Activated T-cell treated with anti-CD3 and anti-CD28 coated beads for 24 hours (primary cell): ENCODE measurements around the gene NRXN3.

ENCODE experiments used
- DNase-seq: peaks from one replicate; pipeline ENCODE4 v3.0.0-alpha.2; 2020; ENCODE audit warnings: low read depth

The NRXN3 gene

DNA sequence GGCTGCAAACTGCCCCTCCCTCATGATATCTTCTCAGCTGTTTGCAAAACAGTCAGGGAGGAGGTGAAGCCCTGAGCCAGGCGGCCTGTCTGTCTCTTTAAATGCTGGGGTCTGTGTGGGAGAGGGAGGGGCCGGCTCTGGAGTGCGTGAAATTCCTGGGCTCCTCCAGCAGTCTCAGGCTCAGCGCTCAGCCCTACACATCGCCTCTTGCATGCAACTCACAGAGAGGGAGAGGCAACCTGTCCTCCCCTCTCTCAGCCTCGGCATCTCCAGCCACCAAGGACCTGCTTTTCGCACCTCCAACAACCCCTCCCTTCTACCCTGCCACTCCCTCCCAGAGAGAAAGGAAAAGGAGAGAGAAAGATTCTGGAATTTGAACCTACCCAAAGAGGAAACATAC, at the start of gene NRXN3:
TSS of gene NRXN3 (plus strand) at position 171 of the 400 bp plus-strand sequence. CDS start 72,721 bp downstream, outside the sequence.
- no peak for DNase-seq

DNA sequence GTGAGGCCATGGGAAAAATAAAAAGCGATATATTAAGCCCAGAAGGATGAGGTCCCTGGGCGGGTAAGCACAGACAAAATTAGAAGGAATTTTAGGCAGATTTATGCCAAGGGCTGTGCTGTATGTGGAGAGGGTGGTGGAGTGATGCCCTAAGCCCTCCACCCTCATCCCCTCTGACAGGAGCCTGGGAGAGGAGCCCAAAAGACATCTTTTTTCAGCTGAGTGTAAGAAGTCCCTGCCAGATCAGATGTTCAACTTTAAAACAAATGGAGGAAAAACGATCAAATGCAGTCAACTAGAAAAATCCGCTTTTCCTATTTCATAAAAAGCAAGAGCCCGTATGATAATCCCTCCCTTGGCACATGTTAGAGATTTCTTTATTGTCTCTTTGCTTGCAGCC, 47.7 kb upstream of the NRXN3 start:
- no peak for DNase-seq

DNA sequence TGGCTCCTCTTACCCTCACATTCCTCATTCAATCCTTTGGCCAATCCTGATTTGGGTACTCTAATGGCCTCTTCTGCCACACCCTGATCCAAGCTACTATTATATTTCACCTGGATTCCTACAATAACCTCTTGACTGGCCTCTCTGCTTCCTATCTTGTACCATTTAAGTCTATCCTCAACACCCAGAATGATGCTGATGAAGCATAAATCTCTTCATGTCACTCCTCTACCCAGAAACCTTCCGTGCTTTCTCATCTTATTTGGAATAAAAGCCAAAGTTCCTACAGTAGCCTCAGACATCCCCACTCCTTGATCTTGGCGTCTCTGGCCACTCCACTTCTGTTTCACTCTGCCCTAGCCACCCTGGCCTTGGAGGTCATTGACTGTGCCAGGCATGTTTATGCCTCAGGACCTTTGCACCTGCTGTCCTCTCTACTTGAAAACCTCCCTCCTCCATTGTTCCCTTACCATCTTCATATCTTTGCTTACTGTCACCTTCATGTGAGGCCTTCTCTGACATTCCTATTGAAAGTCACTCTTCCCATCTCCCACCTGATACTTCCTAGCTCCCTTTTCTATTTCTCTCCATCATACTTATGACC, 46.4 kb upstream of the NRXN3 start:
- DNase-seq = no peak

DNA sequence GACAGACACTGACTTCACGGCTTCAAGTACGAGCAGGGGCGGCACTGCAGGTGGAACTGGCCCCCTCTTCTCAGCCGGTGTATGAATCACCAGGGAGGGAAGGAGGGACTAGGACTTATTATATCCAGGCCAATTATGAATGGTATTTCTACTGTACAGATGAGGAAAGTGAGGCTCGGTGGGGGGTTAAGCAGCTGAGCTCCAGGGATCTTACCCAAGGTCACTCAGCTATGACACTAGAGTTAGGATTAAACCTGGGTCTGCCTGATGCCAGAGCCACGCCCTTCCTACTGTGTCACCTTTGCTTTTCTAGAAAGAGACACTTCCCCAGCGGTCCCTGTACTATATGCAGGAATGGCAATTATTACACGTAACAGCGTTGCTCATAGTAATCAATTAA, 42.2 kb upstream of the NRXN3 start:
- DNase-seq = no peak

DNA sequence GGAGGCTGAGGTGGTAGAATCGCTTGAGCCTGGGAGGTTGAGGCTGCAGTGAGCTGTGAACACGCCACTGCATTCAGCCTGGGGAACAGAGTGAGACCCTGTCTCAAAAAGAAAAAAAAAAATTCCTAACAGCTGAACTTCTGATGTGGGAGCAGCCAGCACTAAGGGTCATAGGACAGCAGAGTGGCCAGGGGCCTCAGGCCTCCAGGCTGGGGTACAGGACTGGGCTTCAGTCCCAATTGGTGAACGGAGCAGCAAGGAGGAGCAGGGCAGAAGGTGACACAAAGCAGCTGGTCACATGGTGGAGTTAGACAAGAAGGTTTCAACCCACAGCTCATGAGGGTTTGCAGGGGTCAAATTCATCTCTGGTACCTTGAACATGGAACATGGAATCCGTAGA, 40.8 kb upstream of the NRXN3 start:
- DNase-seq = no peak

DNA sequence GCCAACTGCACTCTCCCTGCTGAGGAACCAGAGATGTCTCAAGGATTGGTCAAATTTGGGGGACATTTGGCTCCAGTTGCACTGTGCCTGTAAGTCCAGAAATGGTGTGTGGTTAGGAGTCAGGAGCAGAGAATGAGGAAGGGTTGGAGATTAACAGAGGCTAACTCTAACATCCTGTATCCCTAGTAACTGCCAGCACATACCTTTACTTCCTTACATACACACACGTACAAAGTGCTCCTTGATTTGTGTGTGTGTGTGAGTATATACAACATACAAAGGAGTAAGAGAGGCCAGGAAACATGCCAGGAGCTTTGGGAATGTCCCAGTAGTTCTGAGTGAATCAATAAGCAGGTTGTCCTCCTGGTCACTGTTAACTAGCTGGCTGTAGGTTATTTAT, 39.8 kb upstream of the NRXN3 start:
- no peak for DNase-seq

DNA sequence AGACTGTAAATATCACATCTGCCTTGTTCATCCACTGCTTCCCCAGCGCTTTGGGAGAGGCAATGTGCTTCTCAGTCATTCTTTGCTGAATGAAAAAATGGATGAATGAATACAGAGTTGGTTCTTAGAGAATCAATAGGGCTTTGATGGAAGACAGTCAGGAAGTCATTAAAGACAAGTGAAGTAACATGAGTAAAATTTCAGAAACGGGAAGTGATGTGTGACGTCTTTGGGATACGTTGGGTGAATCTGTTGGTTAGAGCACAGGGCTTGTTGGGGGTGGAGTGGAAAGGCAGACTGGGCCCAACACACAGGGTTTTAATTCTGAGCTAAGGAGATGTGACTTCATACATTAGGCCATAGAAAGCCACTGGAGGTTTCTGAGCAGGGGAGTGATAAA, 39.0 kb upstream of the NRXN3 start:
- no peak for DNase-seq

DNA sequence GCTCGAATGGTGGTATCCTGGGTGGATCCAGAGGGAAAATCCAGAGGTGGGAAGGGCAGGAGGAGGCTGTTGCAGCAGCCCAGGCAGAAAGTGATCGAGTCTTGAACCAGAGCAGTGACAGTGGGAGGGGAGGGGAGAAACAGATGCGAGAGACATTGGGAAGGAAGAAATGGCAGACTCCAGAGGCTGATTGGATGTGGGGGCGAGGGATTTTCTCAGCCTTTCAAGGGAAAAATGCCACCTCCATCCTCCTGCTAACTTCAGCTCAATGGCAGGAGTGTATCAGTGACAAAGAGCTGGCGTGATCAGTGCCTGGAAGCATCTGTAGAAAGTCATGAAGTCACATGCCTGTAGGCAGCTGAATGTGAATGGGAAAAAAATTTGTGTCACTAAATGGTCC, 38.6 kb upstream of the NRXN3 start:
- DNase-seq = no peak

DNA sequence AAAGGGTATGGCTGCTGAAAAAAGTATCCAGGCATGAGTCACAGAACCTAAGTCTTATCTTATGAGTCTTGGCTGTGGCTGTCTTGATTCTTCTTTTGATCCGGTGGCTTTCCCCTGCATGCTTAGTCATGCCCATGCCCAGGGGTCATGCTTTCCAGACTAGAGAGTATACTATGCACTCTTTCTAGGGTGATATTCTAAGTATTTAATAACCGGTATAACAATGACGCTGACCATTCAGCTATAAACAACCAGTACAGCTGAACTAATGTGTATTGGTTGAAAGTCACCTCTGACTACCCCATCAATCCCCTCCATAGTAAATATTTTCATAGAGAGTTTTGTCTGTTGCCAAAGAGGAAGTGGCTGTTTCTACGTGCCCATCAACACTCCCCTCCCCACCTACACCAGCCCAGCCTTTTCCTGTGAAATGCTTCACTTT, 34.7 kb upstream of the NRXN3 start:
- no peak for DNase-seq

DNA sequence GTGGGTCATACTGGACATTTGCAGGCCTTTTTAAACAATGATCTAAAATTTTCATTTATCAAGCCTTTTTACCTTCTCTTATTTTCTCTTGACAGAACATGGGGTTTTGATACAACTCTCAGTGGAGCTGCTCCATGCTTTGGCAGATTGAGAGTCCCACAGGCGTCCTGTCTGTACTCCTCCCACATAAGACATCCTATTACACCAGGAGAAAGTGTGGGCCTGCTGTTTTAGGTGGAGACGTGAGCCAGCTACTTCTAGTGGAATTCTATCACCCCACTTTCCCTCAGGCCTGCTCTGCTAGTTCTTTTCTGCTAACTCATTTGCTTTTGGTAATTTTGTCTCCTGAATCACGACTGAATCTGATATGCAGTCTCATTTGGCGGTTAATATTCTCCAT, 33.5 kb upstream of the NRXN3 start:
- DNase-seq = no peak

DNA sequence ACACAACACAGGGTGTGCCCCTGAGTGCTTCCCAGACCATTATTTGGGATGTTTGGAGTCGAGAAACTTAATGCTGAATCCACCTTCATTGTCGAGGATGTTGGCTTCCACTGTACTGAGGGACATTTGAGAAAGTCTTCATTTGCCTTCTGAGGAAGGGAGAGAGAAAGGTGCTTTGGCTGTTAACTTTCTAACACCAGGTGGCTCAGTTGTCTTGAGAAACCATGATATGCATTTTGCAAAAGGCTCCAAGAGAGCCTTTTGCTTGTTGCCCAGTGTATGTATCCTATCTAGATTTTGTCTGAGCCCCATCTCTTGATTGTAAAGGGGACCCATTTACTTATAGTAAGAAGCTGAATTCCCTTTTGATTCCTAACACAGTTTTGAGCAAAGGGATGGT, 28.6 kb upstream of the NRXN3 start:
- no peak for DNase-seq

DNA sequence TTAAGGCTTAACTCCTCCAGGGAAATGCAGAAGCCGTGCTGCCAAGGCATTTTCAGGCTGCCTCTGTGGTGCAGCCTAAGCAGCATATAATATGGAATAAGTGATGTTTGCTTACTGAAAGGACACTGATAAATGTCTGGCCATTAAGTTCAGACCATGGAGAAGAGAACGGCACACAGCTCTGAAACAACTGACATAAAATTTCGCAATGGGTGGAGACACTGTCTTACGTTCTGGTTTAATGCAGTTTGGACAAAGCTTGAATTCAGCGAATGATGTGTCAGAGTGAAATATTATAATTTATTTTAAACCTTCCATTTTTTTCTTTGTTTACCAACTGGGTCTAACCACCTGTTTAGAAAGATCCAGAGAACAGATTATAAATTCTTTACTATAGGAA, 27.2 kb upstream of the NRXN3 start:
- DNase-seq = no peak

DNA sequence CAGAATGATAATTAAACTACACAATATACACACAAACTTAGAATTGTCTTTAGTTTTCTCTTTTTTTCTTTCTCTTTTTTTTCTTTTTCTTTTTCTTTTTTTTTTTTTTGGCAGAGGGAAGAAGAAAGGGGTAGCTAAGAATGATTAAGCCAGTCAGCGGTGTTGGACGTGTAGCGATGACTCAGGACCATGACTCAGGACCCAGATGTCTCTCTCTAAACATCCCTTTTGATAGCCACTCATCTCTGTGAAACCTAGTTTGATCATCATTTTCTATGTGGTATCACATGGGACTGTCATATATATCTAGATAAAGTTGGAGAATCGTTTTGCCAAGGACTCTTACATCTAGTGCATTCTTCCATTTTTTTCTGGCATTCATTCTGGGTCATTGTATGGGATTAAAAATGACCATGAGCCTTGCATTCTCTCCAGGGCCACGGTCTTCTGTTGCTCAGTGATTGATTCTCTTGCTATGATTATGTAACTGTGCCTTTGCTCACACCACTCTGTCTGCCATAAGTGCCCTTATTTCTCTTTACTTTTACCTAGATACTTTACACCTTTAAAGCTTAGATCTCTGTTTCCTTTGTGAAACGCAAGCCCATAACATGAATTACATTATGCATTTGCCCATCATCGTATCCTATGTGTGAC, 26.6 kb upstream of the NRXN3 start:
- no peak for DNase-seq

DNA sequence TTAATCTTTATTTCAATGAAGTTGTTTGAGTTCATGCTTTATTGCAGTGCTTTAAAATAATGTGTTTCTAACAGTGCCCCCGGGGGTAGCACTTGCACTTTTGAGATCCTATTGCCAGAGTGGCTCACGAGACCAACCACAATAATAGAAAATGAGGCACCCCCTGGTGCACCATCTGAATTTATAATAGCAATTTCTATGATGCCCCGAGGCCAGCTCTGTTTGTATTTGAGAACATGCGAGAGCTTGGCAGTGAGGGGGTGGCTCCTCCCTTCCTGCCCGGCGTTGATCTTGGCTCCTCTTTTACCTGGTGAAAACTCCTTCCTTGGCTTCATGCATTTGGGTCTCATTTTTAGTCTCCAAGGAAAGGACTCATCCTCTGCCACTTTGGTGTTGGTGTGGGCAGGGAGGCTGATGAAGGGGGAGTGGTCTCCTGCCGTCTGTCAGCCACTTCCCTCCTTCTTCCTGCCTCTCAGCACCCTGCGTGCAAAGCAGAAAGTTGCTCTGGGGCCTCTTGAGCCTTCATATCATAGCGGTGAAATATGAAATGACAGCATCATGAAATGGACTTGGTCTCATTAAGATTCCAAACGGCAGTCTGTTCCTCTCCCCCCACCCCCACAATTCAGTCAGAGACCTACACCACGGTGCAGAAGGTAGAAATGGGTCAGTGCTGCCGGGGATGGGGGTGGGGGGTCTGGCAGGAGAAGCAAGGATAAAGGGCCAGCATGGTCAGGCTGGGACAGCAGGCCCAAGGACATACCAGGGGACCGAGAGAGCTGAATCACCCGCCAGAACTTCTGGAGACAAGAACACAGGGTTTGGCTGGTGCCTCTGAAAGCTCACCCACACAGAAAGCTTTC, 17.7 kb upstream of the NRXN3 start:
- no peak for DNase-seq

DNA sequence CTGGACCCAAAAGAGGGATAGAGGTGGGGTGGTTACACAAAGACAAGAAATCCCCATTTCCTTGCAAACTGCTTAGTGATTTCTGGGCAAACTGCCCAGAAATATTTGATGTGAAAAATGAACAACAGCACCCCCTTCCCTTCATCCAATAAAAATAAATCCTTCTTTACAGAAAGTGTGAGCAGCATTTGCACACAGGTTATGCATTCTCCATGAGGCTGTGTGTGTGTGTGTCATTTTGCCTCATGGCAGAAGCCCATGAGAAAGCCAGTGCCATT, 17.2 kb upstream of the NRXN3 start:
- DNase-seq = no peak

DNA sequence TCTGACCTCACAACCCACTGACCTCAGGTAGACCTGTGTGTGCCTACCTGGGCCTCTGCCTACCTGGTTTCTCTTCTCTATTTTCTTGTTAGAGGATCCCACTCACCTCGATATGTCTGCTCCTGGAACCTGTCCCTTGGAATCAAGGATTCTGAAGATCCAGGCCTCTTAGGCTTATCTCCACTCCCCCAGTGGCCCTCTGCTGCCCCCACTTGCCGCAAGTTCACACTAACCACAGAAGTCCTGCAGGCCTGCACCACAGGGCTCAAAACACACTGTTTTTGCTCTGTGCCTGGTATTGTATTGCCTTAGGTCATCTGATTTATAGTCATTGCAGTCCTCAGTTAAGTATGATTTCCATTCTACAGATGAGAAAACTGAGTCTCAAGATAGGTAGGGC, 15.3 kb upstream of the NRXN3 start:
- DNase-seq = no peak

DNA sequence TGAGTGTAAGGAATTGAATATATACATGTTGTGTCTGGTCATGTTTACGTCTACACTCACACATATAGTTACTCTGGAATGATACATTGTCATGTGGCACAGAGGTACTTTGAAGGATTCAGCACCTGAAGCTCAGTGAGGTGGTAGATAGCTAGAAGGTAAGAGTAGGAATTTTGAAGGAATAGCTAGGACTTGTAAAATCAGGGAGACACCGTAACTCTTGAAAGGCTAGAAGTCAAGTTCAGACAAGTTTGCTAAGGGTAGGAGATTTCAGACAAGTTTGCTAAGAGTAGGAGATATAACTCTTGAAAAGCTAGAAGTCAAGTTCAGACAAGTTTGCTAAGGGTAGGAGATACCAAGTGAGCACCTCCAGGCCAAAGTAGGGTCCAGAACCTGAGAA, 14.0 kb upstream of the NRXN3 start:
- no peak for DNase-seq

DNA sequence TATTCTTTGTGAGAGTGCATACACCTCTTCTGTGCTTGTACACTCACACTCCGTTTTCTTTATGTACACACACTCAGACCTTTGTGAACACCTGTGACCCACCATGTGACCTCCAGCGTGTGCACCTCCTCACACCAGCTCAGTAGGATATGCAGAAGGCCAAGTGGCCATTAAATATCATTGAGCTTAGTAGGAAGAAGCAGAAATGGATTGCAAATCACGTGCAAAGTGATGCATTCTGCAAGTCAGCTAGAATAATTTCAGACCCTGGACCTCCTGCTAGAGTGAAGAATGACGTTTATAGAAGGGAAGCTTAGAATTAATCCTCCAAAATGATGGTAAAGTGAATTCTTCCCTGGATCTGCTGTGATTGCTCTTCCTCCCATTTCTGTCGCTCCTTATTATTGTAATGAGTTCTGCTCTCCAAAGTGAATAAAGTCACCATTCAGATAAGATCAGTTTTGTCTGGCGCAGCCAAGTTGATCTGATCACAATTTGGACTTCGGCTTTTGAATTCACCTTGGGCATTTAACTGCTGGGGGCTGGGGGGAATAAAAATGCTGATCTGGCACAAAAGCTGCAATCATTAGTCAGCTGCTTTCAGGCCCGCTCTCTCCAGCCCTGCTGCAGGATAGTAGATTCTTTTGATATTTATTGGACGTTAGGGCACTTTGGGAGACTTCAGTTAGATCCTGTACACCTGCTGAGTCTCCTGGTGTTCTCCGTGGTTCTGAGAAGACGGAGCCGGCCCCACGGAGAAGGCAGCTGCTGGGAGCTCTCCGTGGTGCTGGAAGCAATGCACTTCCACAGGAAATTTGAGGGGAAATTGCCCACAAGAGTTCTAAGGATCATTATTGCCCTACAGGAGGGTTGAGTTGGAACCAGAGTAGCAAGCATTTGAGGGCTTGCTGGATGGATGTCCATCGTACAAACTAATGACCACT, 12.4 kb upstream of the NRXN3 start:
- no peak for DNase-seq

DNA sequence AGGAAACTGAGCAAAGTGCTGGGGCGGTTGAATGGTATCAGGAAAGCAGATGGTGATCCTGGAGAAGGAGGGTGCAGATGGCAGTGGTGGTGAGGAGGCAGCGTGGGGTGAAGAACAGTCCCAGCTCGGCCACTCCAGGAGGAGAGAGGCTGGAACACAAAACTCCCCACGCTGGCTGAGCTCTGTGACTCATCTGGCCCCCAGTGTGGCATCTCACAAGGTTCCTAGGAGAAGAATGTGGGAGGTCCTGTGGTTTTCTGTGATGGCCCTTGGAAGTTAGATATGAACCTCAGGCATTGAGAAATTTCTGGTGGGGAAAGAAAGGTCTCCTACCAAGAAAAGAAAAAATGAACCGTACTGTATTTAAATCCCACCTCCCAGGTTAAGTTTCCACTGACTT, 8.0 kb upstream of the NRXN3 start:
- DNase-seq = no peak

DNA sequence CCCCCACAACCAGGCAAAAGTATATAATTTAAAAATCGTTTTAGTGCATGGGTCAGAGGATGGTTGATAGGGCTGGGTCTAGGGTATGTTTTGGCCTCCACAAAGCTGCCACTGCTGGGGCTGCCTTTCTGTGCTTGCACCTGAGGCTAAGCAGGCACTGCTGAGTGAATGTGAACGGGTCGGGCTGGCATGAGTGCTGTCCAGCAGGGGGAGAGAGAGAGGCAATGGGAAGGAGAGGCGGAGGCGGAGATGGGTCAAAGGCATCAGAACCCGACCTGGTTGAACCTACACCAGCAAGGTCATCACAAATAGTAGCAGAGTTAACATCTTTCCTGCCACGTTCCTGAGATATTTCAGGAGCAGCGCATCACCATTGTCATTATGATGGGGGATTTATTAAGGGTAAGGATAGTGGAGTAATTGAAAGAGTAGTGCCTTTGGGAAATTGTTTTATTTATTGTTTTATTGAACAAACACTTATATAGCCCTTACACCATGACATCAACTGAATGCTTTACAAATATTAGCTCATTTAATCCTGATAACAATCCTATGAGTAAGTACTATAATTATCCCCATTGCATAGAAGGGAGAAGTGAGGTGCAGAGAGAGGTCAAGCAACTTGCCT, 5.8 kb upstream of the NRXN3 start:
- no peak for DNase-seq

DNA sequence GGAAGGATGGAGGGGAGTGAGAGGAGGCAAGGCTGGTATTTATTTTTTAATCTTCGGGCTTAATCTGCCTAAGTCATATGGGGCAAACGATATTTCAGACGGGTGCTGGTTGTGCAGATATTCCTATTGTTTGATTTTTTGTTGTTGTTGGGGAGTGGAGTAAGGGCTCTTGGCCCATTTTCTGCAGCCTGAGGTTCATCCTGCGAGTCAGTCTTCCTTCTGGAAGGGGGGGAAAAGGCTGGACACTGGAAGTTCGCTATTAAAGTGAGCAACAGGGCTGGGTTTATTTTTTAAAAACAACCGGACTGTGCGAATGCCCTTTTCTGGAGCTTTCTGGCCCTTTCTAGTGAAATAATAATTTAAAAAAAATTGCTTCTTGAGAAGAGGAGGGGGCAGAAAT, 2.3 kb downstream of the NRXN3 start:
- no peak for DNase-seq
